HTERT RPE-1 (cell line): ENCODE results near the gene FMNL2.

ENCODE experiments used
- in situ Hi-C: fragments of 300-500 bp; cut with MboI; formaldehyde crosslinking; loops from 4 replicates; pipeline ENCODE4 v1.14.3; 2020; ENCODE audit warnings: low sequenced_read_pairs

Gene FMNL2

GRCh38 chr2:152400607-152401214 lies 65.7 kb downstream of the FMNL2 start:
- in situ Hi-C loops = no loop called here

- in situ Hi-C loops = no loop called here
Measured at GRCh38 chr2:152402780-152403759, 68.1 kb downstream of the FMNL2 start.

DNA sequence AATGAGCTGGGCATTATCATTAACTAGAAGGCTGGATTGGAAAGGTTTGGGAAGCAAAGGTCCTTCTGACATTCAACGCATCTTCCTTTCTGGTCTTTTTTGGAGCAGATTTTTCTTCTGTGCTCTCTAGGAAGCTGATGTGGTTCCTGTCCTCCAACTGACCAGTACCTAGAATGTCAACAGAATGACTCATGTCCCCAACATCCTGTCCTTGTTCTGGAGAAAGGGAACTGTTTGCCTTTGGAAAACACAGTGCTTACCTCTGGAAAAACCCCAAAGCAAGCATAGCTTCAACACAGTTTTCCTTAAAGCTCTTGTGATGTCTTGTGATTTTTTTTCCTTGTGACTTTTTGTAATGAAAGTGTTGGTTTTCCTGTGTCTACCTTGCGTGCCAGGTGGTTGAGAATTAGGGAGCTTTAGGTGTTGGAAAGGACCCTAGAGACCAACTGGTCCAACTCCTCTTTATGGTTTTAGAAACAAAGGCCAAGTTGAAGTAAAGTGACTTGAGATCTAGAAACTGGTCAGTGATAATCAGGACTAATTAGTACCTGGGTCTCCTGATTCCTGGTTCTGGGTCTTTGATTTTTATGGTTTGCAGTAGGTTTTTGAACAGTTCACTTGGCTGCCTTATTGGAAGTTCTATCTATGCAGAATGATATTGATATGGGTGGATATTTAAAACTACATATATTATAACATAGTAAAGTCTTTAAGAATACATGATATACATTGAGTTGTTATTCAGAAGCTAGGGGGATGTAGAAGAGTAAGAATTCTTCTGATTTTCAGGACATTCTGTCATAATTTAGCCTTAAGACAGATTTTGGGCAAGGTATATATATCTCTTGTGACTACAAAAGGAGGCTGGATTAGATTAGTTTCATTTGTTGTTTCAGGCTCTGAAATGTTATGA lies 70.5 kb downstream of the FMNL2 start:
- in situ Hi-C loops = no loop called here

DNA sequence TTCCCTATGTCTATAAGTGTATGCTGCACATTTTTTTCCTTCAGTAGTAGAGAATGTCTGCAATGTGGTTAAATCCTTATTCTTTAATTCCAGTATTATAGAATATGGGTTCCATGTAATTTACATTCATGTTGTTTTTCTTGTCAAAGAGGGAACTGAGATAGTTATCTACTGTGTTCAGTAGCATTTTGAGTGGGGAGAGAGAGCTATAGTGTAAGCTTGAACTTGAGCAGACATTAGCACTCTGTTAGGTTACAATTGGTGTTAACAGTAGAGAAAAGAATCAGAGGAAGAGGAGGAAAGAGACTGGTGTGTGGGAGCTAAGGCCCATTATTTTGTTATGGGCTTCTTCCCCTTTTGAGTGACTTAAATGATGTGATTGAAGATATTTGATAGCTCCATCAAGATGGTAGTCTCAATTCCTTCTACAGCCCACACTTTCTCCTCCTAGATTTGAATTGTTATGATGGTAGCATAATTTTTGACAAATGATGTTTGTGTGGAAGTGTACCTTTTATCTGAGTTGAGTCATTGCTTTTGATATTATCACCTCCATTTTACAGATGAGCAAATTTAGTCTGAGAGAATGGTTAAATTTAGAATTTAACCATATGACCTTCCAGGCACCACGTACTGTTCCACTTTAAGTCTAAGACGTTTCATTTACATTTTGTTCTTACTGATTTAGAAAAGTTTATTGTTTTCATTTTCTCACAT lies 71.3 kb downstream of the FMNL2 start:
- in situ Hi-C loops = no loop called here

DNA sequence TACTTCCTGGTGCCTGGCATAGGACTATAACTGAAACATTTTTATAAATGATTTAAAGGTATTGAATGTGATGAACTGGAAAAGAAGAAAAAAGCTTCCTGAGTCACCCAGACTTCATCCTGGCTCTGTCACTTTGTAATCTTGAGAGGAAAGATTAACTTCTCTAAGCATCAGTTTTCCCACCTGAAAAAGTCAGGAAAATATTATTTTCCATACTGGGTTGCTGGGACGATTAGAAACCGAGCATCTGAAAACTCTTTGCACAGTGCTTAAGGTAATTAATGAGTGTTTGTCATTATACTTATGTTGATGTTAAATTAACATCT lies 71.8 kb downstream of the FMNL2 start:
- in situ Hi-C loops = no loop called here

GRCh38 chr2:152407204-152407721 lies 72.3 kb downstream of the FMNL2 start:
- in situ Hi-C loops = no loop called here

DNA sequence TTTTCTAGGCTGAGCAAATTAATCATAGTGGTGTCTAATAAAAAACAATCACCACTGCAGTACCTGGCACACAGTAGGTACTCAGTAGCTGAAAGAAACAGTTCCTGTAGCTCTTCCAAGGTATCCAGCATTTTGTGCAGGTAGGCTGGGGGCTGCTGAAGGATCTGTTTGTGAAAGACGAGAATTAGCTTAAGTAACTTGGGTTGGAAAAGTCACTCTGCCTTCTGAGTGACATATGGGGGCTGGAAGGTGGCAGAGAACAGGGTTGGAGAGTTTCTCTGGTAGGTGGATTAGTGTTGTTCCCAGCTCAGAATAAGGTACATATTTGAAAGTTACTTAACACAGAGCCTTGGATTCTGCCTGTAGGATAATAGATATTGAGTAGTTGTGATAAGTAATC lies 72.8 kb downstream of the FMNL2 start:
- in situ Hi-C loops = no loop called here

GRCh38 chr2:152408254-152408653 lies 73.3 kb downstream of the FMNL2 start:
- in situ Hi-C loops = no loop called here

DNA sequence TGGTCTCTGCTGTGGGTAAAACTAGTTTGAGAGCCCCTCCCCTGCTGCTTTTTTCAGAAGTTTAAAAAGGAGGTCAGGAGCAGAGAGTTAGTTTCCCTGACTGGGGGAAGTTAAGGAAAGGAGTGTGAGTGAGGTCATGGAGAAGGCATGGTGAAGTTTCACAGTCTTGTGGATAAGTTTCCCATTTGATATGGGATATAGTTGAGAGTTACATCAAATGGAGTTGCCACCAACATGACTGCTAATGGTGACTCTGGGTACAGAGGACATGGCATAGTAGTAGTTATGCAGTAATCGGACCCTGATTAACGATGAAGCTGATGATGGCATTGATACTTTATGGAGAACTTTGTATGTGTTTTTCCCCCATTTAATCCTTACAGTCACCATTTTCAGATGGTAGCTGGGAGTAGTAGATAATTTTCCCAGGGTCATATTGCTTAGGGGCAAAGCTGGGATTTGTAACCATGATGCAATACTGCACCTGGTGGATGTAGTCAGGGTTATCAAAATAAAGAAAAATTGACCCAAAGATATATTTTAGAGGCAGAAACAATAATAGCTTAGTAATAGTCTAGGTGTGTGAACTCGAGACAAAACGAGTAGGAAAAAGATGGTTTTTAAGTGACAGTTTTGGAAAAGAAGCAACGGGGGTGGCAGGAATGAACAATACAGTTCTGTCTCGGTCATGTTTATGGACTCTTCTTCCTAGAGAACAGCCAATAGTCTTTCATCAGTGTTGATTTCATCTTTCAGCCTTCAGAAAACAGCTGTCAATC lies 74.6 kb downstream of the FMNL2 start:
- in situ Hi-C loops = no loop called here

DNA sequence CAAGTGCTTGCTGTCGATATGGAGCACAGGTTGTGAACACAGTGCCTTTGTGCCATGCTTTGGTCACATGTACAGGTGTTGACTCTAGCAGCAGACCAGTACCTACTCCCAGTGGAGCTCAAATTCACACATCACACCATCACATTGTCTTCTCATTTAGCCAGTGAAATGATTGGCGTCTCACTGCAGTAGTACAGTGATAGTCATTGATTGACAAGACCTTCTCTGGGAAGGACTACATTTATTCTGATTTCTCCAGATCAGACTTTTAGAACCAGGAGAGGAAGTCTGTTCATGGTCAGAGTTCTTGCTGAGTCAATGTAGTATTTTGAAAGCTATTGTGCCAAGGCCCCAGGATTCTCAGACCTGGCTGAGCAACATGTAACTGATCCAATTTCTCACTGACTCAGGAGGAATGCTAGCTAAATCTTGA lies 75.2 kb downstream of the FMNL2 start:
- in situ Hi-C loops = no loop called here

GRCh38 chr2:152411154-152411553 lies 76.2 kb downstream of the FMNL2 start:
- in situ Hi-C loops = no loop called here

- in situ Hi-C loops = no loop called here
Measured at GRCh38 chr2:152413228-152414030, 78.5 kb downstream of the FMNL2 start.

GRCh38 chr2:152415231-152415642 lies 80.3 kb downstream of the FMNL2 start:
- in situ Hi-C loops = no loop called here

DNA sequence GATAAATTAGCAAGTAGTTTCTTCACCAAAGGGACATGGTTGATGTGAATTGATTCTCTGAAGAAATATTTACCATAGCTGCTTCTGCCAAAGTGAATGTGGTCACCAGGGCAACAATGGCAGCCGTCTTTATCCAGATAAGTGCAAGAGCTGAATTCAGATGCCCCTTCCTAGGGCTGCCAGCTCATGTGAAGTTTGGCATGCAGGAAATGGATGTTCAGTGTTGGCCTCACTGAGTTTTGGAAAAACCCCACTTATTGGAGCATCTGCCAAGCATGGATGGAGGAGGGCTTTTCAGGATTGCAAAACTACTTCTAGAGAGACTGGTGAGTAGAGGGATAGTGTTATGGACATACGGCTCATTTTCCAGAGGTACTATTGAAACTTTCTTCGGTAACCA lies 80.8 kb downstream of the FMNL2 start:
- in situ Hi-C loops = no loop called here

- in situ Hi-C loops = no loop called here
Measured at GRCh38 chr2:152418688-152419087, 83.7 kb downstream of the FMNL2 start.

GRCh38 chr2:152419944-152420343 lies 85.0 kb downstream of the FMNL2 start:
- in situ Hi-C loops = no loop called here

GRCh38 chr2:152420363-152420762 lies 85.4 kb downstream of the FMNL2 start:
- in situ Hi-C loops = no loop called here

- in situ Hi-C loops = no loop called here
Measured at GRCh38 chr2:152420936-152421335, 86.0 kb downstream of the FMNL2 start.
